ENCODE results near the gene PPP1R14C. TPM values are rescaled to one million over a fixed set of nuclear protein-coding genes. Genes with fewer than 3 reads are reported as not detected.

Gene PPP1R14C
- total RNA-seq, 1 donor from 2014 or later = 0.11 TPM

- H3K4me3 Mint-ChIP-seq = no peak overlapping the region
- ChIA-PET CTCF (no interaction called here), POLR2A (no interaction called here)
- H3K4me1 Mint-ChIP-seq = peaks cover 27% of the 10 kb centered on the region
- no peak for TF ChIP-seq CTCF (IDR thresholded peaks at IDR 0.05)
- no peak overlapping the region for H3K27ac Mint-ChIP-seq
- H3K27me3 Mint-ChIP-seq = no peaks in the 10 kb centered on the region
- no peak for ATAC-seq (ENCODE audit: low read depth)
- H3K36me3 Mint-ChIP-seq (ENCODE audit: low read depth) = no peaks in the 10 kb centered on the region
- H3K9me3 Mint-ChIP-seq = no peaks in the 10 kb centered on the region
- no peak for DNase-seq
- intact Hi-C loops (cut with micrococcal nuclease) = no loop called here
Measured at GRCh38 chr6:150118203-150118602, 24.6 kb upstream of the PPP1R14C start.

GRCh38 chr6:150118627-150119026 lies 24.2 kb upstream of the PPP1R14C start:
- DNase-seq (no peak), ATAC-seq (ENCODE audit: low read depth) (no peak)
- Mint-ChIP-seq H3K4me1 (peaks cover 27% of the 10 kb centered on the region), H3K4me3 (no peak overlapping the region), H3K27ac (no peak overlapping the region), H3K9me3 (no peaks in the 10 kb centered on the region), H3K27me3 (no peaks in the 10 kb centered on the region), H3K36me3 (ENCODE audit: low read depth) (no peaks in the 10 kb centered on the region)
- CTCF ChIA-PET = no interaction called here
- intact Hi-C loops (cut with micrococcal nuclease) = no loop called here
- POLR2A ChIA-PET = no interaction called here
- no peak for TF ChIP-seq CTCF (IDR thresholded peaks at IDR 0.05)

GRCh38 chr6:150119173-150119572 lies 23.7 kb upstream of the PPP1R14C start:
- no peak overlapping the region for H3K27ac Mint-ChIP-seq
- ChIA-PET CTCF (interaction anchor here (0.5 kb wide), 1 partner anchor 222 kb away, joined by 3 read pairs; no protein-coding TSS in a partner anchor), POLR2A (no interaction called here)
- H3K9me3 Mint-ChIP-seq = no peaks in the 10 kb centered on the region
- TF ChIP-seq CTCF (IDR thresholded peaks at IDR 0.05) = no peak
- H3K36me3 Mint-ChIP-seq (ENCODE audit: low read depth) = no peaks in the 10 kb centered on the region
- DNase-seq (no peak), ATAC-seq (ENCODE audit: low read depth) (no peak)
- H3K4me3 Mint-ChIP-seq = no peak overlapping the region
- peaks cover 3% of the 10 kb centered on the region for H3K27me3 Mint-ChIP-seq
- intact Hi-C loops (cut with micrococcal nuclease) = no loop called here
- H3K4me1 Mint-ChIP-seq = peaks cover 27% of the 10 kb centered on the region

- Mint-ChIP-seq H3K4me3 (no peak overlapping the region), H3K27ac (no peak overlapping the region), H3K4me1 (peaks cover 27% of the 10 kb centered on the region), H3K9me3 (no peaks in the 10 kb centered on the region), H3K36me3 (ENCODE audit: low read depth) (no peaks in the 10 kb centered on the region), H3K27me3 (peaks cover 14% of the 10 kb centered on the region)
- ChIA-PET CTCF (no interaction called here), POLR2A (no interaction called here)
- TF ChIP-seq CTCF (IDR thresholded peaks at IDR 0.05) = no peak
- intact Hi-C loops (cut with micrococcal nuclease) = no loop called here
- ATAC-seq (ENCODE audit: low read depth) = no peak
- no peak for DNase-seq
Measured at GRCh38 chr6:150123645-150124044, 19.2 kb upstream of the PPP1R14C start.

- ChIA-PET POLR2A (no interaction called here), CTCF (no interaction called here)
- Mint-ChIP-seq H3K4me3 (no peak overlapping the region), H3K27ac (no peak overlapping the region), H3K27me3 (peaks cover 14% of the 10 kb centered on the region), H3K9me3 (no peaks in the 10 kb centered on the region), H3K4me1 (peaks cover 21% of the 10 kb centered on the region), H3K36me3 (ENCODE audit: low read depth) (no peaks in the 10 kb centered on the region)
- ATAC-seq (ENCODE audit: low read depth) (no peak), DNase-seq (no peak)
- TF ChIP-seq CTCF (IDR thresholded peaks at IDR 0.05) = no peak
- intact Hi-C loops (cut with micrococcal nuclease) = no loop called here
Measured at GRCh38 chr6:150124235-150124634, 18.6 kb upstream of the PPP1R14C start.

All from activated B cell treated with CpG ODN at 0.5 μM for 24 hours (primary cell).